Skeletal muscle cell (primary cell): ENCODE data around the gene ADRA2B.
"Not testable (repeated sequence)": the region's sequence is repeated elsewhere in the genome, so short reads cannot be mapped to it uniquely, and the experiment has no call there.

Experiments used
- DNase-seq: peaks from one replicate; pipeline ENCODE4 v3.0.0-alpha.2; 2010; ENCODE audit warnings: low read depth
- H3K4me3 ChIP-seq: 2 replicates; pipeline ENCODE4 v1.5.1; 2011; ENCODE audit warnings: low read depth, mild to moderate bottlenecking, control low read depth, low read length, moderate library complexity

Gene ADRA2B

GRCh38 chr2:96075199-96075771, 41.1 kb downstream of the ADRA2B start:
- no peak overlapping the region for H3K4me3 ChIP-seq
- no peak for DNase-seq

- DNase-seq = no peak
- no peak overlapping the region for H3K4me3 ChIP-seq
Measured at GRCh38 chr2:96074156-96074555, 42.2 kb downstream of the ADRA2B start.

- no peak overlapping the region for H3K4me3 ChIP-seq
- no peak for DNase-seq
Measured at GRCh38 chr2:96073170-96073775, 43.1 kb downstream of the ADRA2B start.

GRCh38 chr2:96072746-96073145, 43.6 kb downstream of the ADRA2B start:
- no peak for DNase-seq
- H3K4me3 ChIP-seq = no peak overlapping the region

GRCh38 chr2:96071977-96072491, 44.3 kb downstream of the ADRA2B start:
- not testable (repeated sequence) for H3K4me3 ChIP-seq, DNase-seq

GRCh38 chr2:96071087-96071976, 45.0 kb downstream of the ADRA2B start:
- not testable (repeated sequence) for H3K4me3 ChIP-seq

GRCh38 chr2:96070351-96070750, 46.0 kb downstream of the ADRA2B start:
- not testable (repeated sequence) for DNase-seq, H3K4me3 ChIP-seq

More at GRCh38 chr2:96071087-96071976, 45.0 kb downstream of the ADRA2B start:
- DNase-seq = not testable (repeated sequence)

- DNase-seq, H3K4me3 ChIP-seq: not testable (repeated sequence)
Measured at GRCh38 chr2:96069878-96070277, 46.5 kb downstream of the ADRA2B start.

- DNase-seq, H3K4me3 ChIP-seq: not testable (repeated sequence)
Measured at GRCh38 chr2:96067902-96068581, 48.3 kb downstream of the ADRA2B start.

- not testable (repeated sequence) for DNase-seq, H3K4me3 ChIP-seq
Measured at GRCh38 chr2:96067098-96067660, 49.2 kb downstream of the ADRA2B start.

- not testable (repeated sequence) for DNase-seq, H3K4me3 ChIP-seq
Measured at GRCh38 chr2:96066511-96066910, 49.9 kb downstream of the ADRA2B start.

GRCh38 chr2:96065954-96066353, 50.4 kb downstream of the ADRA2B start:
- not testable (repeated sequence) for DNase-seq, H3K4me3 ChIP-seq

- no peak for DNase-seq
Measured at GRCh38 chr2:96065381-96065930, 50.9 kb downstream of the ADRA2B start.

GRCh38 chr2:96064760-96065159, 51.6 kb downstream of the ADRA2B start:
- H3K4me3 ChIP-seq, DNase-seq: not testable (repeated sequence)

More at GRCh38 chr2:96065381-96065930, 50.9 kb downstream of the ADRA2B start:
- no peak overlapping the region for H3K4me3 ChIP-seq

- not testable (repeated sequence) for H3K4me3 ChIP-seq, DNase-seq
Measured at GRCh38 chr2:96064047-96064675, 52.2 kb downstream of the ADRA2B start.

GRCh38 chr2:96063116-96063899, 53.1 kb downstream of the ADRA2B start:
- not testable (repeated sequence) for H3K4me3 ChIP-seq
- DNase-seq = peak; percentile 53
